Tibial artery (tissue), 4 donors: ENCODE measurements around the gene CRELD1.

Experiments
- DNase-seq, 2 donors: peaks; one replicate each; pipeline ENCODE4 v3.0.0-alpha.2; 2019
- H3K27ac ChIP-seq, 2 donors: fragments of 200-600 bp; sonication (generic) in 1 of 2; 1 replicate in 1 of 2; 2 replicates in 1 of 2; pipeline ENCODE4 v1.5.1; 2018 to 2019; ENCODE audit warnings: mild to moderate bottlenecking in 1 of 2
- H3K27me3 ChIP-seq, 2 donors: fragments of 200-600 bp; sonication (generic) in 1 of 2; one replicate each; pipeline versions ENCODE4 v1.5.1 to v1.6.0; 2016 to 2019
- H3K36me3 ChIP-seq, 3 donors: fragments of 200-600 bp; sonication (generic) in 2 of 3; one replicate each; pipeline ENCODE4 v1.5.1; 2016 to 2019; ENCODE audit warnings: mild to moderate bottlenecking in 2 of 3
- H3K4me1 ChIP-seq, 4 donors: fragments of 200-600 bp; sonication (generic) in 2 of 4; 1 replicate in 3 of 4; 2 replicates in 1 of 4; pipeline ENCODE4 v1.5.1; 2016 to 2019
- H3K4me3 ChIP-seq, 2 donors: fragments of 200-600 bp; sonication (generic) in 1 of 2; 1 replicate in 1 of 2; 2 replicates in 1 of 2; pipeline ENCODE4 v1.5.1; 2018 to 2019; ENCODE audit warnings: mild to moderate bottlenecking in 2 of 2
- H3K9me3 ChIP-seq, 3 donors: fragments of 200-600 bp; sonication (generic) in 1 of 3; one replicate each; pipeline ENCODE4 v1.5.1; 2016 to 2019
- CTCF ChIP-seq, 2 experiments: fragments of 200-600 bp in 1 of 2; fragments of 450-650 bp in 1 of 2; IDR thresholded peaks; one replicate each; pipeline ENCODE4 v1.5.1; 2017 to 2019; ENCODE audit warnings: antibody characterized with exemption in 2 of 2, mild to moderate bottlenecking in 1 of 2, moderate library complexity in 1 of 2
- intact Hi-C: fragments of 100-400 bp; cut with DNase I; formaldehyde crosslinking; loops from one replicate; pipeline ENCODE4 v1.15.0; 2023; ENCODE audit warnings: low total_unique reads

Gene CRELD1

GRCh38 chr3:9970020-9970652 lies 36.5 kb downstream of the CRELD1 start:
- Histone ChIP-seq H3K27me3 (no peaks in the 10 kb centered on the region), H3K36me3 (peaks cover 67 to 91% (median 78%) of the 10 kb centered on the region in 3 donors), H3K27ac (no peak overlapping the region), H3K9me3 (no peaks in the 10 kb centered on the region), H3K4me1 (no peaks in the 10 kb centered on the region), H3K4me3 (no peak overlapping the region)
- TF ChIP-seq CTCF (IDR thresholded peaks at IDR 0.05) = no peak
- intact Hi-C loops = no loop called here
- DNase-seq = no peak

- Histone ChIP-seq H3K36me3 (peaks cover 26 to 46% (median 29%) of the 10 kb centered on the region in 3 donors), H3K27ac (peak overlapping the region; percentile 77 to 79), H3K4me1 (peaks cover 0 to 28% (median 14%) of the 10 kb centered on the region in 4 donors), H3K27me3 (no peaks in the 10 kb centered on the region), H3K4me3 (no peak overlapping the region), H3K9me3 (no peaks in the 10 kb centered on the region)
- peak; percentile 88 to 92 for DNase-seq
- no peak for TF ChIP-seq CTCF (IDR thresholded peaks at IDR 0.05)
- intact Hi-C loops = loop anchor here (2.0 kb wide), 1 partner anchor 28 kb away; no protein-coding TSS in a partner anchor
Measured at GRCh38 chr3:9976721-9977709, 43.4 kb downstream of the CRELD1 start.

GRCh38 chr3:9978710-9979305 lies 45.2 kb downstream of the CRELD1 start:
- peaks cover 8 to 35% (median 14%) of the 10 kb centered on the region in 3 donors for H3K36me3 ChIP-seq
- H3K27ac ChIP-seq = peak overlapping the region; percentile 77 to 79
- H3K27me3 ChIP-seq = no peaks in the 10 kb centered on the region
- TF ChIP-seq CTCF (IDR thresholded peaks at IDR 0.05) = no peak
- intact Hi-C loops = no loop called here
- H3K9me3 ChIP-seq = no peaks in the 10 kb centered on the region
- H3K4me1 ChIP-seq = peaks cover 0 to 41% (median 18%) of the 10 kb centered on the region in 4 donors
- H3K4me3 ChIP-seq = no peak overlapping the region
- DNase-seq = no peak

- no peak for TF ChIP-seq CTCF (IDR thresholded peaks at IDR 0.05)
- DNase-seq = no peak
- no peak overlapping the region for H3K27ac ChIP-seq
- no peaks in the 10 kb centered on the region for H3K9me3 ChIP-seq
- no peak overlapping the region for H3K4me3 ChIP-seq
- peaks cover 8 to 27% (median 13%) of the 10 kb centered on the region in 3 donors for H3K36me3 ChIP-seq
- intact Hi-C loops = loop anchor here (5.0 kb wide), 1 partner anchor 42 kb away; no protein-coding TSS in a partner anchor
- peaks cover 0 to 55% (median 21%) of the 10 kb centered on the region in 4 donors for H3K4me1 ChIP-seq
- no peaks in the 10 kb centered on the region for H3K27me3 ChIP-seq
Measured at GRCh38 chr3:9980251-9980650, 46.6 kb downstream of the CRELD1 start.

GRCh38 chr3:9986230-9986725 lies 52.6 kb downstream of the CRELD1 start:
- no peak for TF ChIP-seq CTCF (IDR thresholded peaks at IDR 0.05)
- Histone ChIP-seq H3K4me3 (peak overlapping the region; percentile 65 to 92), H3K4me1 (peaks cover 0 to 48% (median 23%) of the 10 kb centered on the region in 4 donors), H3K27ac (peak overlapping the region; percentile 72 to 90), H3K36me3 (peaks cover 3 to 6% (median 6%) of the 10 kb centered on the region in 3 donors), H3K9me3 (no peaks in the 10 kb centered on the region), H3K27me3 (no peaks in the 10 kb centered on the region)
- no peak for DNase-seq
- intact Hi-C loops = no loop called here
